GM19468 (cell line): ENCODE results near the gene SECISBP2L.
"Not testable (repeated sequence)": the region's sequence is repeated elsewhere in the genome, so short reads cannot be mapped to it uniquely, and the experiment has no call there.

Experiments
- ATAC-seq: cut with Tn5 transposase; IDR thresholded peaks from one replicate; pipeline ENCODE4 v1.9.1; 2021; ENCODE audit warnings: mild to moderate bottlenecking, moderate library complexity, moderate number of reproducible peaks; ENCODE audit not compliant: unreplicated experiment; ENCODE audit errors: extremely low read depth

The SECISBP2L gene

DNA sequence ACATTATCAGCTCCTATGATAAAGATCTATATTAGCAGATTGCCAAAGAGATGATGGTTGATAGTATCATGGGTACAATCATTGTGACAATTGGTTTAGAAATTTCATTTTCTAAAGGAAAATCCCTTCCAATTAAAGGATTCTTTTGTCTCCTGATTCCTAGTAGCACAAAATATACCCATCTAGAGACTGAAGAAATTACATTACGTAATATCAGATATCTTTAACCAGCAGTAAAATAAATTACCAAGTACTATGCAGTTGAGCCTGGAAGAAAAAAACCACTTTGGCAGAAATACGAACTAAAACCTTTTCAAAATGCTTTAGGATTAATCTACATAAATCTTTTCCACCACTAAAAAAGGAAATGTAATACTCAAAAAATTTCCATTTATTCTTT, 46.9 kb downstream of the SECISBP2L start:
- no peak for ATAC-seq

DNA sequence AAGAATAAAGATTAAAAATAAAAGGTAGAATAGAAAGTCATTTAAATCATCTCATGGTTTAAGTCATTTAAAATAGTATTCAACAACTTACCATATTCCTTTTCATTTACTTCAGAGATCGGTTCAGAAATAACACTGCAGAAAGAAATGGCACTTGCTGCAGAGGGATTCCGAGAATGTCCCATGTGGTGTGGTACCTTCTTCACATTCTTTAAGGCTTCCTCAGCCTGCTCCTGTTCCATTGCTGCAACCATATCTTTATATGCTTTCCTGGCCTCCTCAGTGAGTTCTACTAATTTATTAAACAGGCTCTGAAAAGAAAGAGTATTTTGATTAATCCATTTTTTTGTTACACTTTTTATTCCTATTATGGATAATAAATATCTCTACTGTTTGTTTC, 50.0 kb downstream of the SECISBP2L start:
- ATAC-seq: no peak

DNA sequence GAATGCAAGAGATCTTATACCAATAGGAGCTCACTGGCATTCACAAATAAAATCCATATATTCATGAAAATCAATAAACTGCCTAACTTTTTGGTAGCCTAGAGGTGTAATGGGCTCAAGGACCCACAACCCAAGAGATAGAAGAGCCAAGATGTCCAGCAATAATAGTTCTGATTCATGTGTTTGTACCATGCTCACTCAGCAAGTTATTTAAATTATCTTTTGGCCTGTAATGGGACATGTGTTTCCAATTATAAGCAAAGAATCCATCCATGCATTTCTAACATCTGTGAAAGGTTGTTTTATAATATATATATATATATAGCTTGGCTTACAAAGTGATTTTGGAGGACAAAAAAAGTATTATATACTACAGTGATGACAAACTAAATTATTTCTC, 52.9 kb downstream of the SECISBP2L start:
- no peak for ATAC-seq

DNA sequence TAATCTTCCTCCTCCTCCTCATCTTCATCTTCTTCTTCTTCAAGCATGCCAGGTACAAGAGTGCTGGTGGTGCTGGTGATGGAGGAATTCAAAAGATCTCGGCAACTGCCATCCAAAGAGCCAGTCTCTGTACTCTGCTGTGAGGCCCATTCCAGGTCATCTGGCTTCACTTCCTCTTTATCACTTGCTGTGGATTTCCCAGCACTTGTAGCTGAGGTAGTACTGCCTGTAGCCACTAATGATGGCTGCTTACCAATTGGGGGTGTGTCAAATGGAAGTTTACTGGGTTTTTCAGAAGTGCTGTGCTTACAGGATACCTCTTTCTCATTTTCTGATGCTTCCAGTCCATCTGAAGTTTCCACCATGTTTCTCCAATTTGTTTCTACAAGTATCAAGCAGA, 53.7 kb downstream of the SECISBP2L start:
- no peak for ATAC-seq

DNA sequence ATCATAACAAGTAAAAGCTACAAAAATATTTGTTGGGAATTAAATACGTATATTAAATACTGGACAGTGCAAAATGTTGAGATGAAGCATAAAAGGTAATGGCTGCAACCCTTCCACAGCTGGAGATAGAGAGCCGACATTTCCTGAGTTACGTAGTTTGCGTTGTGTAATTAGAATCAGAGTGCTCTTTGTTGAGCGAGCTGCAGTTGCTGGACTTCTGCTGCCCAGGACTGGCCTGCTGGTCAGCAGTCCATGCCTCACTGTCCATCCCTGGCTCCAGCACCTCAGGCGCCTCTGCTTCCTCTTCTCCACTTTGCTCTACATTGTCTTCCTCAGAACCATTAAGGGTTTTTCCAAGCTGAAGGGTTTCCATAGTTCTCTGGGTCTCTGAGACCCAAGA, 54.1 kb downstream of the SECISBP2L start:
- no peak for ATAC-seq

DNA sequence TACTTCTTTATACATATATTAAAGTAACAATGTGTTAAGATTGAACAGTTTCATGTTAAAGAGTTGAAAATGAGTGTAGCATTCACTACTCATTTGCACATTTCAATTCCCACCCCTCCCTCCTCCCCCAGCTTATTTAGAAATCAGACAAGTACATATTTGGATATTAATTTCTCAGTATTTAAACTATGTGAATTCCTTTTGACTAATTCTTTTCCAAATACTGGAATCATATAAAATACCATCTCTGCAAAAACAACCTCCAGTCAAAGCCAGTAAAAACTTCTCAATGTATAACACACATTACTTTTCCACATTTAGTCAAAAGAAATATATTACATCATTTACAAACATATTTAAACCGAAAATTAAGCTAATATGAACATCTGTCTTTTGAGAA, 57.1 kb downstream of the SECISBP2L start:
- ATAC-seq: no peak

DNA sequence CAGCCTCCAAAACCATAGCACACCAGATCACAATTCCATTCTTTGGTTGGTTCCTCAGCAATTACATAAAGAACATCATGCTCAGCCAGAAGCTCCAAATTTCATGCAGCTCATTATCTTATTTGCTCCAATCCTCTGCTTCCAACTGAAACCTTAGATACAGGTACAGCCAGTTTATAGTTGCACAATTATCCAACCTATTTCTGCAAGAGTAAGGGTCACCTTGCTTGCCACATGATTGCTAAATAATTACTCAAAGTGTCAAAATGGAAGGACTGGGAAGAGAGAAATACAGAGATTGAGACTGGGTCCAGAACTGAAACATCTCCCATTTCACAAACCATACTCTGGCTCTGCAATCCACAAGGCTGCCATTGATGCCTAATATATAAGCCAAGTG, 59.1 kb downstream of the SECISBP2L start:
- ATAC-seq: no peak

DNA sequence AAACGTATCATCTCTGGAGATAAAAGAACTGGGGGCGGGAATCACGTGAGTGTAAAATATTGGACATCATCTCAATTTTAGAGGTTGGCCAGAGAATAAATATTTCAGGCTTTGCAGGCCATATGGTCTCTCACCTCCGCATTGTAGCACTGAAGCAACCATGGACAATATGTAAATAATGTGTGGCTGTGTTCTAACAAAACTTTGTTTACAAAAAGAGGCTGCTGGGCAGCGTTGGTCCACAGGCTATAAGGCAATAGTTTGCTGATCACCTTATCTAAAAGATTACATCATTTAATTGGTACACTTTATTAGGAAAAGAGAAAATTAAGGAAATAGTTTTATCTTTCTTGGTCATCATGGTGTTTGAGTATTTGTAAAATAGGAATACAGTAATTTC, 60.0 kb downstream of the SECISBP2L start:
- no peak for ATAC-seq

DNA sequence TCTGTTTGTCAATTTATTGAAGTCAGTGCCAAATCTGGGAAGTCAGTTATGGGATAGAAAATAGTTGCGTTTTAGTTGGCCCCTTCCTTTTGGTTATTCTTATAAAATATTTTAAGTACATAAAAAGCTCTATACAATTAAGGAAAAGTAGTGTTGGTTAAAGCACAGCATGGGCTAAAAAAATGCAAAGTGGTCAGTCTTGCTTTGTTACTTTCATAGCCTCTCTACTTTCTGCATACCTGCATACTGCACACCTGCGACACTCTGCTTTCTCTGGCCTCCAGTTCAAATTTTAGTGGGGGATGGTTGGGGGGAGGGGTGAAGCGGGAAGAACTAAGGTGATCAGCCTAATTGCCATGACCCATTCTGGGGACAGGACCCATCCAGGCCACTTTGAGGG, 60.7 kb downstream of the SECISBP2L start:
- no peak for ATAC-seq

DNA sequence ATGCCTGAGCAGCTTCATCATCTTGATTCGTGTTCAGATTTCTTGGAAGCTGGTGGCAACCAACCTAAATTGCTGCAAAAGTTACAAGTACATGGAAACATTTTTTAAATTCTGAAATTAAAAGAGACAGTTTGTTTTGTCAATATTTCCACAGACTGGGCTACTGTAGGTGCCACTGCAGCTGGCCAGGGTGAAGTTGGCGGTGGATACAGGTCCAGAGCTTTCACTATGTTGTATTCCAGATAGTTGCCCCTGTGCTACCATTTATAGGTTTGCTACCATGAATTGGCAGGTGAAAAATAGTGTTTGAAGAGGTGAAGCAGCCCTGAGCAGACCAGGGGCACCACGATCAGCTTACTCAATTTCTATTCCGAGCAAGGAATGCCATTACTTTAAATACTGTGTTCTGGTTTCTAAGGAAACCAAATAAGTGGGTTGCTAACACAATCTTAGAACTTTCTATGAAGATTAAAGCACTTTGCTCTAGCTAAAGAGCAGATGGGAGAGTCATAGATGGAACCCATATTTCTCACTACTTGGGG, 61.4 kb downstream of the SECISBP2L start:
- no peak for ATAC-seq

DNA sequence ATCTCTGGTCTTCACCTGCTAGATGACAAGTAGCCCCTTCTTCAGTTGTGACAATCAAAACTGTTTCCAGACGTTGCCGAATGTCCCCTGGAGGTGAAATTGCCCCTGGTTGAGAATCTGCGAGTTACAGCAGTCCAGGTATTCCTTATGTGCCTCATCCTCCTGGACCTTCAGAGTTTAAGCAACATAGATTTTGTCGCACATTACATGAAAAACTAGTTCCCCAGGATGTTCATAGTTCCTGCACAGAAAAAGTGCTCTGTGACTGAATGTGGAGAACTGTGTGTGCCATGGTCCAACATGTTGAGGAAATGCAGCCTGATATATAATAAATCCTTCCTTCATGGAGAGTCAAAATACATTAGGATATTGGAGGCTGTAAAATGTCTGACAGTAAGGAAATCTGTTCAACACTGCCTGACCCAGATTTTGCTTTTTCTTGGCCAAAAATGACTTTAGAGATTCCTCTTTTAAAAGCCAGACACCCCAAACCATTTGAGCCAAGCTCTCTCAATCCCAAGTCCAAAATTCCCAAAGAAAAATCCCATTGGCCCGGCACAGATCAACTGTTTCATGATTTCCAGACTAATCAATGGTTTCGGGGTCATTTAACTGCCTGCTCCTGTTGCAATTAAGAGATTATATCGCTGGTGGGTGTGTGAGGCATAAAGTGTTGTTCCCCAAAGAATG, 62.1 kb downstream of the SECISBP2L start:
- ATAC-seq: no peak

DNA sequence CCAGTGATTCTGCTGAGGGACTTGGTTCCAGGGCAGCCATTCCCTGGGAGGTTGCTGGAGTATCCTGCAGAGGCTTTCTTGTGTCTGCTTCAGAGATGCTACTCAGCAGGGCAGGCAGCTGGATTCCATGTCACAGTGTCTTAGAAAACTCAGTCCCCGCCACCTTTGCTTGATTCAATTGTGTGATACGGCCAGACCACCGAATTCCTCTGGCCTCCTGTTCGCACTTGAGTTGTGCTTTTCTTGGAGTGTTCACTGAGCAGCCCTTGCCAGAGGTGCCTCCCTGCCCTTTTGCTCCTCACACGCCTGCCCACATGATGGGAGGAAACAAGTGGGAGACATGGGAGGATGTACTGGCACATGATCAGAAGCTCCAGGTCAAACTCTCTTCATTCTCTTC, 62.9 kb downstream of the SECISBP2L start:
- no peak for ATAC-seq

DNA sequence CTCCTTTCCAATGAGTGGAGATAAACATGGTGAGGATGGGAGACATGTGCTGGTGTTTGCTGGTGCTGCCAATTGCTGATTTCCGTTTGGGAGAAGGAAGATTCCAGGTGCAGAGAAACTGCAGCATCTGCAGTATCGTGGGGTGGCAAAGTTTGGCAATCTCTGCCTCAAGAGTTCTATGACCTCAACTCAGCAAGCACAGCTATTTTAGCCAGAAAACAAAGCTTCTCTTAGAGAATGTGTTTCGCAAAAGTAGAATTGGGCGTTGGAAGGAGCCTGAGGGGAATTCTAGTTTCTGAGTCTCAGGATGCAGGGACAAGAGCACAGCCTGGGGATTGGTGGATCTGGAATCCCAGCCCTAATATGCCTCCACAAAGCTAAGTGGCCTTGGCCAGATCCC, 64.3 kb downstream of the SECISBP2L start:
- ATAC-seq: no peak

DNA sequence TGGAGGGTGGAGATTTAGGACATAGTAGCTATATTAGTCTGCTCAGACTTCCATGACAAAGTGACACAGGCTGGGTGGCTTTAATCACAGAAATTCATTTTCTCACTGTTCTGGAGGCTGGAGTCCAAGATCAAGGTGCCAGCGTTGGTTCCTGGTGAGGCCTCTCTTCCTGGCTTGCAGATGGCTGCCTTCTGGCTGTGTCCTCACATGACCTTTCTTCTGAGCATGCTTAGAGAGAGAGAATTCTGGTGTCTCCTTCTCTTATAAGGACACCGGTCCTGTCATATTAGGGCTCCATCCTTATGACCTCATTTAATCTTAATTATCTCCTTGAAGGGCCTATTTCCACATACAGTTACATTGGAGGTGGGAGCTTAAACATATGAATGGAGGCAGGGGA, 67.6 kb downstream of the SECISBP2L start:
- ATAC-seq: no peak

DNA sequence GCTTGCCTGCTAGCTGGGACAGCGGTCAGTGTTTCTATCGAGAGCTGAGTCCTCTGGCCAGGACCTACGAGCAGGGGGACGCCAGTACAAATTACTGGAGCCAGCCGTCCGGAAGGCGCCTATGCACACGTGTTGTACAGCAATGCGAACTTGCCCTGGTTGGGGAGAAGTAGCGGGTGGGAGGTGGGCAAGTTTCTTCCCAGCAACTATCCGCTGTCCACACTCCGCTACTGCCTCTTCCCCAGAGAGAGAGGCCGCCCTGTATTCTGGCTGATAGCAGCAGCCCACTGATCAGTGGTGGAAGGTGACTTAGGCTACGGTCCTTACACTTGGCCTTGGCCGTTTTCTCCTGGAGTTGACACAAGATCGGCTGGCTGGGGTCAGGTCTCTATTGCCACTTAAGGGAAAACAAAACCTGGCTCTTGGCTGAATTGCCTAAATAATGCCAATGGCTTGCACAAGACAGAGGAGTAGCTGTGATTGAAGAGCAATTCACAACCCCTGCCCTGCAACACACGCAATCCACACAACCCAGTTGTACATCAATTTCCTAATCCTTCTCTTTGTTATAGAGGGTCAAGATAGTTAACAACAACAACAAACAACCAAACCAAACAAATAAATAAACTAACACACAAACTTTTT, 69.7 kb downstream of the SECISBP2L start:
- no peak for ATAC-seq

DNA sequence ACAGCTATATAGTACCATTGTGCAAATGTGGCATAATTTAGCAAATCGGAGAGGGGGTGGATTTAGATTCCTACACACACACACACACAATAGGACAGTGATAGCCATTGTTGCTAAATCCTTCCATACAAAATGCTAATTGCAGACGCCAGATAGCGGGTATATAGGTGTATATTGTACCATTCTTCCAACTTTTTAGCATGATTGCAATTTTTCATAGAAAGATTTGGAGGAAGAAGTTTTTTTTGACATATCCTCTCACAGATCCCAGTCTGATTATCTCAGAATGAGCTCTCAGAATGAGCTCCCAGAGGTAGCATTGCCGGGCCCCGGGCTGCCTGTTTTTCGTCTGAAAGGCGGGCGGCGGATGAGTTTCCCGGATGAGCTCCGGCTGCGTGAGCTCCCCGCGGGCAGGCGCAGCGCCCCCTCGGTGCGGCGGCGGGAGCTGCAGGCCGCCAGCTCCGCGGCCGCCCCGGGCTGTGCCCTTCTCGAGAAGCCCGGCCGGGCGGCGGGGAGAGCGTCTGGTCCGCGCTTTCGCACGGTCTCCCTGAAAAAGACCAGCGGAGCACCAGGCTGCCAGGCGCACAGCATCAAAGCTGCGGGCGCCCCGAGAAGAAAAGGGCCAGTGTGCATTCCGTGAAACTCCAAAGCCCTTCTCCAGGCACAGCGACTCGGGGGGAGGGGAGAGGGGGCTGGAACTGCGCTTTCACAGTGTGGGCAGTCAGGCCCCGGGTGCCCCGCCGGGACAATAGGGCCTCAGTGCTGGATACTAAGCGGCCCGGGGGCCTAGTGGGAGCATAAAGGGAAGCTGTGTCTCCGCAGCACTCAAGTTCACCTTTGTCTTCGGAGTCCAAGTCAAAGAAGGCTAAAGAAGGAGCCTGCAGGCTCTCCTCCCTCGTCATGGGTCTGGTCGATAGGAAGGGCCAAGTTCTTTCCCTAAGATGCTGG, 70.5 kb downstream of the SECISBP2L start:
- peak; percentile 64 for ATAC-seq

DNA sequence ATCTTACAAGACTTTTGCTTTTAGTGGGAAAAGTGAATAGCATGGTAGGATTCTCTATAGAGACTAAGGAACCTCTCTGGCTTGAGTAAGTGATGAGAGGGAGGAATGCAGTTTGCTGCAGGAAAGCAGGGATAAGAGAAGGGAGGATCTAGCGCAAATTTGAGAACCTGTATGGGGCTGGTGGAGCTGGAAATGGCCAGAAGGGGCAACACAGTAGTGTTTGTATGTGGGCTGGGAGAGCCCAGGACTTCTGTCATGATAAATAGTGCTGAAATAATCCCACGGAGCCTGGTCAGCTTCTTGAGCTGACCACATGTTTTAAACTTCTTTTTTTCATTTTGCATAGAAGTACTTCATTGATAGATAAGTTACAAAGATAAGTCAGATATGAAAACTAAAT, 71.4 kb downstream of the SECISBP2L start:
- ATAC-seq: no peak

DNA sequence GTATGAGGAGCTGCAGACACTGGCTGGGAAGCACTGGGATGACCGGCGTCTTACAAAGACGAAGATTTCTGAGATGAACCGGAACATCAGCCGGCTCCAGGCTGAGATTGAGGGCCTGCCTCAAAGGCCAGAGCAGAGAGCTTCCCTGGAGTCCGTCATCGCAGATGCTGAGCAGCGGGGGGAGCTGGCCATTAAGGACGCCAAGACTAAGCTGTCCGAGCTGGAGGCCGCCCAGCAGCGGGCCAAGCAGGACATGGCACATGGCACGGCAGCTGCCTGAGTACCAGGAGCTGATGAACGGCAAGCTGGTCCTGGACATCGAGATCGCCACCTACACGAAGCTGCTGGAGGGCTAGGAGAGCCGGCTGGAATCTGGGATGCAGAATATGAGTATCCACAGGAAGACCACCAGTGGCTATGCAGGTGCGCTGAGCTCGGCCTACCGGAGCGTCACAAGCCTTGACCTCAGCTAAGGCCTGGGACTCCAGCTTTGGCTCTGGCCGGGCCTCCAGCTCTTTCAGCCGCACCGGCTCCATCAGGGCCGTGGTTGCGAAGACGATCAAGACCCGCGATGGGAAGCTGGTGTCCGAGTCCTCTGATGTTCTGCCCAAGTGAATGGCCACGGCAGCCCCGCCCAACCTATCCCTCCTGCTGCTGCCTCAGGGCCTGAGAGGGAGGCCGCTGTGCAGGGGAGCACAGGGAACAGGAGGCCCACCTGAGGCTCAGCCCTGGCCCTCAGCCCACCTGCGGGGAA, 73.3 kb downstream of the SECISBP2L start:
- ATAC-seq: no peak

DNA sequence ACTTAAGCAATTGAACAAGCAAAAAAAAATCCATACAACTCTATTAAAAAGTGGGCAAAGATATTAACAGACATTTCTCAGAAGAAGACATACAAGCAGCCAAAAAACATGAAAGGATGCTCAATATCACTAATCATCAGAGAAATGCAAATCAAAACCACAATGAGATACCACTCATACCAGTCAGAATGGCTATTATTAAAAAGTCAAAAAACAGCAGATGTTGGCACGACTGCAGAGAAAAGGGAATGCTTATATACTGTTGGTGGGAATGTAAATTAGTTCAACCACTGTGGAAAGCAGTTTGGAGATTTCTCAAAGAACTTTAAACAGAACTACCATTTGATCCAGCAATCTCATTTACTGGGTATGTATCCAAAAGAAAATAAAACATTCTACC, 75.3 kb downstream of the SECISBP2L start:
- not testable (repeated sequence) for ATAC-seq

DNA sequence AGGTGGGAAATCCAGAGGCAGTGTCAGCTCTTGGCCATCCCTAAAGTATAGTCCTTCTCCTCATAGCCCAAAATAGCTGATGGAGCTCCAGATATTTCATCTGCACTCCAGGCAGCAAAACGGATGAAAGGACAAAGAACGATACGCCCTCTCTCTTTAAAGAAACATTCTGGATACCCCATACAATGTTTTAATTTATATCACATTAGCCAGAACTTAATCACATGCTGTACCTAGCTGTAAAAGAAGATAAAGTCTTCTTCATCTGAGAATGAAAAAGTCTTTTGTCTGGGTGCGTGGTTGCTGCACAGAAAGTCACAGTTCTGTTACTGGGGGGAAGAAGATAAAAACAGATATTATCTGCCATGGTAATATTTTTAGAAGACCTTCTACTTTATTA, 78.2 kb downstream of the SECISBP2L start:
- ATAC-seq: no peak
